PC-9 (cell line): Measurements from ENCODE around the gene ACADVL.

ENCODE experiments used
- EZH2 ChIP-seq: fragments of 200-600 bp; sonication (generic); IDR thresholded peaks from 2 replicates; pipeline ENCODE4 v1.8.0; 2017; ENCODE audit warnings: antibody characterized with exemption, low read depth
- TF ChIP-seq, protein P1 (sequence below): fragments of 200-600 bp; sonication (generic); conservative IDR thresholded peaks from 2 replicates; pipeline ENCODE4 v1.6.1; 2017; ENCODE audit warnings: mixed run types, antibody characterized with exemption, mild to moderate bottlenecking, moderate library complexity

DNA sequence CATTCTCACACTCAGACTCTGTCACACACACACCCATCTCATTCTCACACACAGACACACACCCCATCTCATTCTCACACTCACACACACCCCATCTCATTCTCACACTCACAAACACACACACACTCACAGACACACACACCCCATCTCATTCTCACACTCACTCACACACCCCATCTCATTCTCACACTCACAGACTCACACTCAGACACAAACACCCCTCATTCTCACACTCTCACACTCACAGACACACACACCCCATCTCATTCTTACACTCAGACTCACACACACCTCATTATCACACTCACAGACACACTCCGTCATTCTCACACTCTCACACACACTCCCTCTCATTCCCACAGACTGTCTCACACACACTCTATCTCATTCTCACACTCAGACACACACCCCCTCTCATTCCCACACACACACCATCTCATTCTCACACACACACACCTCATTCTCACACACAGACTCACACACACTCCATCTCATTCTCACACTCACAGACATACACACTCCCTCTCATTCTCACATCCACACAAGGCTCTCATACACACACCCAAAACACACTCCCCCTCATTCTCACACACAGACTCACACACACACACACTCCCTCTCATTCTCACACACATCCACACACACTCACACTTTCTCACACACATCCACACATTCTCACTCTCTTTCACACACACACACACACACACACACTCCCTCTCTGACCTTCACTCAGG lies 43.5 kb upstream of the ACADVL start:
- TF ChIP-seq, protein P1, sequence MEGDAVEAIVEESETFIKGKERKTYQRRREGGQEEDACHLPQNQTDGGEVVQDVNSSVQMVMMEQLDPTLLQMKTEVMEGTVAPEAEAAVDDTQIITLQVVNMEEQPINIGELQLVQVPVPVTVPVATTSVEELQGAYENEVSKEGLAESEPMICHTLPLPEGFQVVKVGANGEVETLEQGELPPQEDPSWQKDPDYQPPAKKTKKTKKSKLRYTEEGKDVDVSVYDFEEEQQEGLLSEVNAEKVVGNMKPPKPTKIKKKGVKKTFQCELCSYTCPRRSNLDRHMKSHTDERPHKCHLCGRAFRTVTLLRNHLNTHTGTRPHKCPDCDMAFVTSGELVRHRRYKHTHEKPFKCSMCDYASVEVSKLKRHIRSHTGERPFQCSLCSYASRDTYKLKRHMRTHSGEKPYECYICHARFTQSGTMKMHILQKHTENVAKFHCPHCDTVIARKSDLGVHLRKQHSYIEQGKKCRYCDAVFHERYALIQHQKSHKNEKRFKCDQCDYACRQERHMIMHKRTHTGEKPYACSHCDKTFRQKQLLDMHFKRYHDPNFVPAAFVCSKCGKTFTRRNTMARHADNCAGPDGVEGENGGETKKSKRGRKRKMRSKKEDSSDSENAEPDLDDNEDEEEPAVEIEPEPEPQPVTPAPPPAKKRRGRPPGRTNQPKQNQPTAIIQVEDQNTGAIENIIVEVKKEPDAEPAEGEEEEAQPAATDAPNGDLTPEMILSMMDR: no peak
- no peak for TF ChIP-seq EZH2
